ENCODE measurements around the gene CMSS1. TPM values are rescaled to one million over a fixed set of nuclear protein-coding genes. Genes with fewer than 3 reads are reported as not detected.
A peak's percentile ranks its signal among the peaks of the same experiment; 100 is the strongest.

The CMSS1 gene
- total and polyA plus RNA-seq, 2 of the 13 experiments (the other 11 are each of a cell fraction or from before 2014, with no cell fraction given) = 6.4 to 48.7 TPM

DNA sequence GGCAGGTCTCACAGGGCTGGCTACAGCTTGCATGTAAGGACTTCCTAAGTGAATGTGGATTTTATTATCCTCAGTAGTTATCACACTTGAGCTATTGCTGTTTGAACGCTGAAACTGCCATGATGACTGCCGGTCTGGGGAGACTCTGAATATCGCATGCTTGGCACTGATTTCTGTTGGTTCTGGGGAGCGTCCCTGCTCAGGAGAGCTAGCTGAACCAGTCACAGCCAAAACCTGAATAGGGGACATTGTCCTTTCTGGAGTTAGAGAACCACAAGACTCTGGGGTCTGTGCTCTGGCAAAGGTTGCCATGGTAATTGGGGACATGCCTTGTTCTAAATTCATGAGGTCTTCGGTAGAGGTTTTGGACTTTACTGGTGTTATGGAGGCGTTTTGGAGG lies 30.8 kb downstream of the CMSS1 start (continued):
- no peak for TF ChIP-seq ZBTB40 (IDR thresholded peaks at IDR 0.05)
- TF ChIP-seq ZBTB40 (CRISPR knock-in tag; IDR thresholded peaks at IDR 0.05) = no peak
- no peak for TF ChIP-seq TFAP4 (IDR thresholded peaks at IDR 0.05; ENCODE audit: borderline replicate concordance, low read depth)
- no peak for TF ChIP-seq ZNF275 (CRISPR knock-in tag; IDR thresholded peaks at IDR 0.05; ENCODE audit: borderline replicate concordance)
- no peak for TF ChIP-seq ZNF326 (CRISPR knock-in tag; IDR thresholded peaks at IDR 0.05; ENCODE audit: borderline replicate concordance)
- TF ChIP-seq, protein P1, sequence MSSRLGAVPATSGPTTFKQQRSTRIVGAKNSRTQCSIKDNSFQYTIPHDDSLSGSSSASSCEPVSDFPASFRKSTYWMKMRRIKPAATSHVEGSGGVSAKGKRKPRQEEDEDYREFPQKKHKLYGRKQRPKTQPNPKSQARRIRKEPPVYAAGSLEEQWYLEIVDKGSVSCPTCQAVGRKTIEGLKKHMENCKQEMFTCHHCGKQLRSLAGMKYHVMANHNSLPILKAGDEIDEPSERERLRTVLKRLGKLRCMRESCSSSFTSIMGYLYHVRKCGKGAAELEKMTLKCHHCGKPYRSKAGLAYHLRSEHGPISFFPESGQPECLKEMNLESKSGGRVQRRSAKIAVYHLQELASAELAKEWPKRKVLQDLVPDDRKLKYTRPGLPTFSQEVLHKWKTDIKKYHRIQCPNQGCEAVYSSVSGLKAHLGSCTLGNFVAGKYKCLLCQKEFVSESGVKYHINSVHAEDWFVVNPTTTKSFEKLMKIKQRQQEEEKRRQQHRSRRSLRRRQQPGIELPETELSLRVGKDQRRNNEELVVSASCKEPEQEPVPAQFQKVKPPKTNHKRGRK (CRISPR knock-in tag; IDR thresholded peaks at IDR 0.05) = 0 out of 2 replicates have a peak, but pooled peaks have one; percentile 38
- TF ChIP-seq ZNF430 (CRISPR knock-in tag; IDR thresholded peaks at IDR 0.05) = no peak
- TF ChIP-seq MLXIP (CRISPR knock-in tag; IDR thresholded peaks at IDR 0.05; ENCODE audit: borderline replicate concordance) = no peak
- no peak for TF ChIP-seq MTF2 (CRISPR knock-in tag; IDR thresholded peaks at IDR 0.05; ENCODE audit: borderline replicate concordance)
- TF ChIP-seq ZNF607 (CRISPR knock-in tag; IDR thresholded peaks at IDR 0.05; ENCODE audit: borderline replicate concordance) = no peak
- no peak for TF ChIP-seq PATZ1 (CRISPR knock-in tag; IDR thresholded peaks at IDR 0.05)

Data from HepG2 (cell line).